IPS-18c (cell line): Measurements from ENCODE around the gene TMBIM1.
"Not testable (repeated sequence)": the region's sequence is repeated elsewhere in the genome, so short reads cannot be mapped to it uniquely, and the experiment has no call there.

Experiments
- H3K4me3 ChIP-seq: 2 replicates; pipeline ENCODE4 v1.7.0; 2013; ENCODE audit warnings: low read depth, mild to moderate bottlenecking, low read length, moderate library complexity; ENCODE audit not compliant: insufficient read depth
- H3K9me3 ChIP-seq: one replicate; pipeline ENCODE4 v1.6.1; 2013; ENCODE audit warnings: mild to moderate bottlenecking, low read length, moderate library complexity; ENCODE audit not compliant: control insufficient read depth, insufficient read depth

The TMBIM1 gene

GRCh38 chr2:218281449-218281848 lies 10.9 kb downstream of the TMBIM1 start:
- peaks cover 2% of the 10 kb centered on the region for H3K9me3 ChIP-seq

GRCh38 chr2:218280260-218280870 lies 11.9 kb downstream of the TMBIM1 start:
- H3K4me3 ChIP-seq: no peak overlapping the region

More at GRCh38 chr2:218281449-218281848, 10.9 kb downstream of the TMBIM1 start:
- no peak overlapping the region for H3K4me3 ChIP-seq

GRCh38 chr2:218278531-218279360 lies 13.6 kb downstream of the TMBIM1 start:
- Histone ChIP-seq H3K9me3 (peaks cover 2% of the 10 kb centered on the region), H3K4me3 (no peak overlapping the region)

More at GRCh38 chr2:218280260-218280870, 11.9 kb downstream of the TMBIM1 start:
- H3K9me3 ChIP-seq: peaks cover 2% of the 10 kb centered on the region

- Histone ChIP-seq H3K4me3 (no peak overlapping the region), H3K9me3 (peaks cover under 1% of the 10 kb centered on the region)
These were observed 14.4 kb downstream of the TMBIM1 start for GRCh38 chr2:218277921-218278320.

- no peak overlapping the region for H3K4me3 ChIP-seq
- no peaks in the 10 kb centered on the region for H3K9me3 ChIP-seq
These were observed 15.1 kb downstream of the TMBIM1 start for GRCh38 chr2:218276986-218277755.

GRCh38 chr2:218275371-218276072 lies 16.8 kb downstream of the TMBIM1 start:
- no peaks in the 10 kb centered on the region for H3K9me3 ChIP-seq
- H3K4me3 ChIP-seq: no peak overlapping the region

- no peaks in the 10 kb centered on the region for H3K9me3 ChIP-seq
- no peak overlapping the region for H3K4me3 ChIP-seq
These were observed 17.7 kb downstream of the TMBIM1 start for GRCh38 chr2:218274586-218274985.

- Histone ChIP-seq H3K4me3 (no peak overlapping the region), H3K9me3 (no peaks in the 10 kb centered on the region)
These were observed 18.4 kb downstream of the TMBIM1 start for GRCh38 chr2:218273908-218274249.

- H3K9me3 ChIP-seq, H3K4me3 ChIP-seq: not testable (repeated sequence)
These were observed 18.9 kb downstream of the TMBIM1 start for GRCh38 chr2:218273214-218273907.

GRCh38 chr2:218272531-218273212 lies 19.6 kb downstream of the TMBIM1 start:
- Histone ChIP-seq H3K4me3 (no peak overlapping the region), H3K9me3 (no peaks in the 10 kb centered on the region)

GRCh38 chr2:218271865-218272530 lies 20.3 kb downstream of the TMBIM1 start:
- H3K4me3 ChIP-seq: no peak overlapping the region

GRCh38 chr2:218271487-218271797 lies 20.9 kb downstream of the TMBIM1 start:
- no peaks in the 10 kb centered on the region for H3K9me3 ChIP-seq
- peak overlapping the region; percentile 83 for H3K4me3 ChIP-seq

More at GRCh38 chr2:218271865-218272530, 20.3 kb downstream of the TMBIM1 start:
- no peaks in the 10 kb centered on the region for H3K9me3 ChIP-seq

- no peaks in the 10 kb centered on the region for H3K9me3 ChIP-seq
- H3K4me3 ChIP-seq: peak overlapping the region; percentile 83
These were observed 21.4 kb downstream of the TMBIM1 start for GRCh38 chr2:218270721-218271486.

- Histone ChIP-seq H3K9me3 (no peaks in the 10 kb centered on the region), H3K4me3 (peak within 1 kb of the TSS; percentile 83)
These were observed 22.2 kb downstream of the TMBIM1 start, which contains the start of the genes AAMP and PNKD for GRCh38 chr2:218269900-218270720. TSS of gene AAMP (minus strand) at chr2:218270137. CDS start at chr2:218270086, 51 bp downstream. TSS of gene PNKD (plus strand) at chr2:218270519. CDS start at chr2:218270536, 17 bp downstream.
